ENCODE data around the gene ST3GAL6.

The ST3GAL6 gene

DNA sequence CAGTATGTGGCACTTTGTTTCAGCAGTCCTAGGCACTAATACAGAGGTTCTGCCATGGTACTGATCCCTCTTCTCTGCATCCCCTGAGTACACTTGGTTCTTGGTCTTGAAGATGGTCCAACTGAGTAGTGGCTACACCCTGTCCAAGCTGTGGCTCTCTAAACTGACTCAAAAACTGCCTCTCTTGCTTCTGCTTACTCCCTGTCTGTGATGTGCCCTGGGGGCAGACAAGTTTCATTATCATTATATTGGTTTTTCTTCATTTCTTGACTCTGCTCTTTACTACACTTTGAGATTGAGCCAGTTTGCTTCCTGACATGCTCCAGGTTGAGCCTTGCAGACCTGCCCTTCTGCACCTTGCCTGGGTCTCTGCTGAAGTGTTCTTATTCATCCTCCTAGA, 18.9 kb upstream of the ST3GAL6 start:
- no peak overlapping the region for H3K4me3 ChIP-seq (replicated peaks; ENCODE audit: low read depth, low read length)
- no peak for TF ChIP-seq CTCF (IDR thresholded peaks at IDR 0.05; ENCODE audit: low read depth, low read length, missing control alignments)
- no peak for DNase-seq (ENCODE audit: extremely low read depth, low read depth)

- H3K4me3 ChIP-seq (replicated peaks; ENCODE audit: low read depth, low read length), result no peak overlapping the region
- TF ChIP-seq CTCF (IDR thresholded peaks at IDR 0.05; ENCODE audit: low read depth, low read length, missing control alignments), result no peak
- no peak for DNase-seq (ENCODE audit: extremely low read depth, low read depth)
Measured at GRCh38 chr3:98745718-98746117, 17.4 kb upstream of the ST3GAL6 start.

DNA sequence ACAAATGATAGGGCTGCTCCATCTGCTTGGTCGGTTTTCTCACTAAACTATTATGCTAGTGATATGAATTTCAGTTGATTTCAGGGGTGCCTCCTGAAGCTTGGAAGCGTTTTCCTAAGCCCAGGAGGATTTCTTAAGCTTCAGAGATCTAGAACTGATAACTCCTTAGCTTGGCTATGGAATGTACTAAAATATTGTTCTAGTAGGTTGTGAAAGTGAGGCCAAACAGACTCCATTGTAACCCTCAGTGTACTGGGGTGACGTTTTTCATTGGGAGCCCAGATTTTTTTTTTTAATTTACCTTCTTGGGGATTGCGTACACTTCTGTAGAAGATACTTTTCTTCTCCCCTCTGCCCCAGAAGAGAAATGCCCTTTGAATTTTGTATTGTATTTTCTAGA, 17.0 kb upstream of the ST3GAL6 start:
- no peak for DNase-seq (ENCODE audit: extremely low read depth, low read depth)
- no peak for TF ChIP-seq CTCF (IDR thresholded peaks at IDR 0.05; ENCODE audit: low read depth, low read length, missing control alignments)
- no peak overlapping the region for H3K4me3 ChIP-seq (replicated peaks; ENCODE audit: low read depth, low read length)

DNA sequence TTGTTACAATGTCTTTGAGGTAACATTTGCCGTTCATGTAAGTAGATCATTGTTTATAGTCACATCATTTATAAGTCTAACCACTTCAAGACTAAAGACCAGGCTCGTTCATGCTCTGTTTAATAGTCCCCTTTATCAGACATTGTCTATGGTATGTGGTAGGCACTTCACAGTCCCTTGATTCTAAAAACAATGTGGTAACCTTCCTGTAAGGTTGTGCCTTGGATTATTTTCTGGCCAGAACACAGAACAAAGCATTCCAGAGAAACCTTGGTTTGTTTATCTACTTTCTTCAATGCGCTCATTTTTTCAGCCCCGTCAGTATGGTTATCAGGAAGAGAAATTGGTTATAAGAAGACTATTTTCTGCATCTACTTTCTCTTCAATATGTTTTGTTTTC, 16.3 kb upstream of the ST3GAL6 start:
- no peak for DNase-seq (ENCODE audit: extremely low read depth, low read depth)
- TF ChIP-seq CTCF (IDR thresholded peaks at IDR 0.05; ENCODE audit: low read depth, low read length, missing control alignments), result no peak
- H3K4me3 ChIP-seq (replicated peaks; ENCODE audit: low read depth, low read length), result no peak overlapping the region

GRCh38 chr3:98750276-98750919, 12.7 kb upstream of the ST3GAL6 start:
- no peak overlapping the region for H3K4me3 ChIP-seq (replicated peaks; ENCODE audit: low read depth, low read length)
- no peak for TF ChIP-seq CTCF (IDR thresholded peaks at IDR 0.05; ENCODE audit: low read depth, low read length, missing control alignments)
- no peak for DNase-seq (ENCODE audit: extremely low read depth, low read depth)

GRCh38 chr3:98754483-98754882, 8.7 kb upstream of the ST3GAL6 start:
- H3K4me3 ChIP-seq (replicated peaks; ENCODE audit: low read depth, low read length), result no peak overlapping the region
- TF ChIP-seq CTCF (IDR thresholded peaks at IDR 0.05; ENCODE audit: low read depth, low read length, missing control alignments), result no peak
- no peak for DNase-seq (ENCODE audit: extremely low read depth, low read depth)

DNA sequence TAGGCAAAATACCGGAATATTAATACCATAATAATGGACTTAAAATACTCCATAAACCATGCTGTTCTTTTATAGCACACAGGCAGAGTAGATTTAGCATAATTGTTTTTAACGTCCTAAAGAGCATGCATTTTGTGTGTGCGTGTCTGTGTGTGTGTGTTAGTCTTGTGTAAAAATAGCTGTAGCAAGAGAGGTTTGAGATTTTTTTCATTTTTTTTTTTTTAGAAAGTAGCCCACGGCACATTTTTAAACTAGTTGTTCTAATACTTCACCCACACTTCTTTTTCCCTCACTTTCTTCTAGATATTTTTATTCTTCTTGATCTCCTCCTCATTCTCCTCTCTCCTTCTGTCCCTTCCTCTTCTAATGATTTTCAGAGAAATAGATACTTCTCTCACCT, 7.5 kb upstream of the ST3GAL6 start:
- DNase-seq (ENCODE audit: extremely low read depth, low read depth), result no peak
- no peak for TF ChIP-seq CTCF (IDR thresholded peaks at IDR 0.05; ENCODE audit: low read depth, low read length, missing control alignments)
- H3K4me3 ChIP-seq (replicated peaks; ENCODE audit: low read depth, low read length), result no peak overlapping the region
